Activated CD4-positive, alpha-beta T cell treated with anti-CD3 and anti-CD28 coated beads, Interleukin-2, Interleukin-6, amounts not matched to agents 100 ng/mL and 50 ng/mL, durations not matched to agents 16 hours and 8 hours (primary cell): Measurements from ENCODE around the gene ASB13.
A peak's percentile ranks its signal among the peaks of the same experiment; 100 is the strongest.

Experiments used
- DNase-seq: peaks from one replicate; pipeline ENCODE4 v3.0.0-alpha.2; 2020

ASB13 gene

GRCh38 chr10:5668429-5668828 lies 2.0 kb upstream of the ASB13 start:
- DNase-seq = no peak

GRCh38 chr10:5666841-5667630 lies 641 bp upstream of the ASB13 start:
- DNase-seq = no peak

- DNase-seq = no peak
Measured at GRCh38 chr10:5665373-5666007, 905 bp downstream of the ASB13 start.

- DNase-seq = no peak
Measured at GRCh38 chr10:5663692-5664427, 2.5 kb downstream of the ASB13 start.

GRCh38 chr10:5662708-5663579 lies 3.5 kb downstream of the ASB13 start:
- no peak for DNase-seq

GRCh38 chr10:5661043-5661442 lies 5.4 kb downstream of the ASB13 start:
- DNase-seq = no peak

- peak; percentile 40 for DNase-seq
Measured at GRCh38 chr10:5659702-5660528, 6.5 kb downstream of the ASB13 start.

GRCh38 chr10:5658871-5659618 lies 7.3 kb downstream of the ASB13 start:
- no peak for DNase-seq

GRCh38 chr10:5656737-5657579 lies 9.4 kb downstream of the ASB13 start:
- no peak for DNase-seq

- DNase-seq = no peak
Measured at GRCh38 chr10:5655121-5655520, 11.3 kb downstream of the ASB13 start.

GRCh38 chr10:5654218-5654755 lies 12.1 kb downstream of the ASB13 start:
- DNase-seq = no peak

- no peak for DNase-seq
Measured at GRCh38 chr10:5652746-5653145, 13.6 kb downstream of the ASB13 start.

- DNase-seq = no peak
Measured at GRCh38 chr10:5651388-5651764, 15.0 kb downstream of the ASB13 start.

GRCh38 chr10:5650664-5651387 lies 15.6 kb downstream of the ASB13 start:
- DNase-seq = no peak

- DNase-seq = no peak
Measured at GRCh38 chr10:5649746-5650145, 16.6 kb downstream of the ASB13 start.

GRCh38 chr10:5648494-5649457 lies 17.6 kb downstream of the ASB13 start:
- DNase-seq = no peak

- DNase-seq = no peak
Measured at GRCh38 chr10:5647507-5648240, 18.7 kb downstream of the ASB13 start.
